NCI-H2227 treated with DMSO at 0.1 percent for 48 hours (cell line): Measurements from ENCODE around the gene BABAM1.
"Not testable (repeated sequence)": the region's sequence is repeated elsewhere in the genome, so short reads cannot be mapped to it uniquely, and the experiment has no call there.

Source experiments
- DNase-seq: peaks from one replicate; lab custom pipeline; 2025; lab: John Stamatoyannopoulos, UW

The BABAM1 gene

GRCh38 chr19:17274892-17275291, 7.6 kb downstream of the BABAM1 start:
- DNase-seq = not testable (repeated sequence)

GRCh38 chr19:17275441-17276175, 8.4 kb downstream of the BABAM1 start:
- DNase-seq = no peak

GRCh38 chr19:17279436-17279835, 12.2 kb downstream of the BABAM1 start:
- no peak for DNase-seq

DNA sequence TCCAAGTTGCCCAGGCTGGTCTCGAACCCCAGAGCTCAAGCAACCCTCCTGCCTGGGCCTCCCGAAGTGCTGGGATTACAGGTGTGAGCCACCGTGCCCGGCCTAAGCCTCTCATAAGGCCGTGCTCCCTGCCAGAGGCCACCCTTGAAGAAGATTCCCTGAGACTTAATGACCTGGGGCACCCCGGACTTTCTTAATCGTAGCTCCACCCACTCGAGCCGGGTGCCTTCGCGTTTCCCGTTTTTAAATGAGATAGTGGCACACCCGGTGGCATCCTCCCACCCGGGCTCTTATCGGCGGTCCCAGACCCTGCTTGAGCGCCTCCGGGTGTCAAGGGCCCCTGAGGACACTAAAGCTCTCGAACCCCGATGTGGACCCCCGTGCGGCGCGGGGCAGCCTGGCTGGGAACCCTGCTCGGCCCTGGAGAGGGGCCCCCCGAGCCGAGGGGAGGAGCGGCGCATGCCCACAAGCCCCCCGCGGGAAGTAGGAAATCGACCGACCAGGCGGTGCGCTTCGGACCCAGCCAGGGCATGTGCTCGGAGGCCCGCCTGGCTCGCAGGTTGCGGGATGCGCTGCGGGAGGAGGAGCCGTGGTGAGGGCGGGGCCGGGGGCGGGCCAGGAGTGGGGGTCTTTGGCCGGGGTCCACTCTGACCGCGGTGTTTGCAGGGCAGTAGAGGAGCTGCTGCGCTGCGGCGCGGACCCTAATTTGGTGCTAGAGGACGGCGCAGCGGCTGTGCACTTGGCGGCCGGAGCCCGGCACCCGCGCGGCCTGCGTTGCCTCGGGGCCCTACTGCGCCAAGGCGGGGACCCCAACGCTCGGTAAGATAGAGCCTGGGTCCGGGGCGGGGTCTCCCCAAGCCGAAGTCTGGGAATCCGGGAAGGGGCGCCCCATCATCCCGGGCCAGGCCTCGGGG, 14.4 kb downstream of the BABAM1 start, which contains the start of gene ANKLE1:
Gene ANKLE1 (plus strand): TSS at position 511 of the 914 bp plus-strand sequence. CDS start 20 bp downstream, at position 531.
- DNase-seq = peak; percentile 6

- DNase-seq = peak; percentile 31
Observed at GRCh38 chr19:17282488-17283125, 15.4 kb downstream of the BABAM1 start.

DNA sequence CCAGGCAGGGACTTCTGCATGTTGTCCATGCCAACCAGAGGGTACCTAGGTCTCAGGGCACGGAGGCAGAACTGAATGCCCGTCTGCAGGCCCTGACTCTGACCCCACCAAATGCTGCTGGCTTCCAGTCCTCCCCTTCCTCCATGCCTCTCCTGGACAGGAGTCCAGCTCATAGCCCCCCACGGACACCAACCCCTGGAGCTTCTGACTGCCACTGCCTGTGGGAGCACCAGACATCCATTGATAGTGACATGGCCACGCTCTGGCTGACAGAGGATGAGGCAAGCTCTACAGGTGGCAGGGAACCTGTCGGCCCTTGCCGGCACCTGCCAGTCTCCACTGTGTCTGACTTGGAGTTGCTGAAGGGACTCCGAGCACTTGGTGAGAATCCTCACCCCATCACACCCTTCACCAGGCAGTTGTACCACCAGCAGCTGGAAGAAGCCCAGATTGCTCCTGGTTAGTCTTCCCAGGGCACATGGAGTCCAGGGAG, 16.3 kb downstream of the BABAM1 start:
- no peak for DNase-seq

- DNase-seq = no peak
Observed at GRCh38 chr19:17285415-17286135, 18.3 kb downstream of the BABAM1 start.

DNA sequence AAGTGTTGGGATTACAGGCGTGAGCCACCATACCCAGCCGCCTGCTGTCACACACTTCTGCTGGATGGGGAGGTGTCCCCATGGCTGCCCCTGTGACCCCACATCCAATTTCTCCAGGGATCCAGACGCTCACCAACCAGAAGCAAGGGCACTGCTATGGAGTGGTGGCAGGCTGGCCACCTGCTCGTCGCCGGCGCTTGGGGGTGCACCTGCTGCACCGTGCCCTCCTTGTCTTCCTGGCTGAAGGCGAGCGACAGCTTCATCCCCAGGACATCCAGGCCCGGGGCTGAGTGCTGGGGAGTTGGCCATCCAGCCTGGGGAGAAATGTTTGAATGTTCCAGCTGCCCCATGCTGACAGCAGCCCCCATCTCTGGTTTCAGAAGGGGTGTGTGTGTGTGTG, 19.0 kb downstream of the BABAM1 start:
- DNase-seq = no peak

DNA sequence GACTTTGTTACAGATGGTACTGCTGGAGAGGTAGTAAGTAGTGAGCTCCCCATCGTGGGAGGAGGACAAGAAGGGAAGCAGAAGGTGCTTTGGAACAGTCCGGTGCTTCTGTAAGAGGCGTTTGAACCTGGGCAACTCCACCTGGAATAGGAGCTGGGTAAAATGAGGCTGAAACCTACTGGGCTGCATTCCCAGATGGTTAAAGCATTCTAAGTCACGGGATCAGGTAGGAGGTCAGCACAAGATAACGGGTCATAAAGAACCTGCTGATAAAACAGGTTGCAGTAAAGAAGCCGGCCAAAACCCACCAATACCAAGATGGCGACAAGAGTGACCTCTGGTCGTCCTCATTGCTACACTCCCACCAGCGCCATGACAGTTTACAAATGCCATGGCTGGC, 19.5 kb downstream of the BABAM1 start:
- DNase-seq = no peak

DNA sequence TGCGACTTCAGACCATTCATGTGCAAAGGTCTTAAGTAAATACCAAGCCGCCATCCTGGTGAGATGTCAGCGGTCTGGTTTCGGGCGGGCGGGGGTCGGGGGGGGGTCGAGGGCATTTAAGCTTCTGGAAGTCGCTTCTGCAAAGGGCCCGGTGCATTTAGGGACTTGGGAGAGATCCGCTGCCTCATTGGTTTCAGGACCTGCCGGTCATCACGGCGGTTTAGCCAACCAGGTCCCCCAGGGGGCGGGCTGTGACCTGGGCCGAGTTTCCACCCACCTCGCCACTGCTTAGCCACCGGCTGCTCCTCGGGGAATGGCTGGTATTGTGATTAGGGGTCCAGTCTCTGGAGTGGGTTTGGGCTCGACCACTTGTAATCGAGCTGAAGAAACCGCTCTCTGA, 22.2 kb downstream of the BABAM1 start:
- DNase-seq = peak; percentile 5

DNA sequence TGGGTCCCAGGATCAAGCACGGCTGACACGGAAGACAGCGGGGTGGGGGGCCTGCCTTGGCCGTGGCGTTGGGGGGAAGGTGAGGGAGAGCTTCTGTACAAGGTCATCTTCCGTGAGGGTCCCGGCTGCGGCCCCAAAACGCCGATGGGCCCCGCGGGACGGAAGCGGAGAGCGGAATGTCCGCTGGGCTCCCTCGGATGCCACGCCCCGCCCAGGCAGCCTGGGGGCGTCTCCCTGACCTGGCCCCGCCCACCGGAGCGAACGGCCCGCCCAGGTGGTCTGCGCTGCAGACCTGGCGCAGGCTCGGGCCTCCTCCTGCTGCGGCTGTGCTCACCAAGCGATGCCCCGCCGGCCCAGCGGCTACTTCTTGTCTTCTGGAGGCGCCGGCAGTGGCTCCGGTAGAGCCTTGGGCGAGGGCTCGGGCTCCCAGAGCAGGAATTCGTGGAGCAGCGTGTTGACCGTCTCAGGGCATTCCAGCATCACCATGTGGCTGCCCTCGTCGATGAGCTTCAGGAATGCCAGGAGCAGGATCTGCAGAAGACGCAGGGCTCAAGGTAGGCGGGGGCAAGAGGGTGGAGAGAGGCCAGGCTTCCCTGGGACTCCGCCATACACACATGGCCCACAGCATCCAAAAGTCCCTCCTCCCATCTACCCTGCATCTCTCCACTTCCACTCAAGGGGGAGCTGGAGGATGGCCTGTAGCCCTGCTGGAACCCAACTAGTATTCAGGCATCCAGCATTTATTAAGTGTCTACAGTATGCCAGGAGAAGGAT, 25.2 kb downstream of the BABAM1 start:
- DNase-seq = no peak

- no peak for DNase-seq
Observed at GRCh38 chr19:17293605-17294004, 26.4 kb downstream of the BABAM1 start.

GRCh38 chr19:17294051-17294891, 27.0 kb downstream of the BABAM1 start:
- DNase-seq = no peak

GRCh38 chr19:17295551-17295950, 28.3 kb downstream of the BABAM1 start:
- DNase-seq = not testable (repeated sequence)

DNA sequence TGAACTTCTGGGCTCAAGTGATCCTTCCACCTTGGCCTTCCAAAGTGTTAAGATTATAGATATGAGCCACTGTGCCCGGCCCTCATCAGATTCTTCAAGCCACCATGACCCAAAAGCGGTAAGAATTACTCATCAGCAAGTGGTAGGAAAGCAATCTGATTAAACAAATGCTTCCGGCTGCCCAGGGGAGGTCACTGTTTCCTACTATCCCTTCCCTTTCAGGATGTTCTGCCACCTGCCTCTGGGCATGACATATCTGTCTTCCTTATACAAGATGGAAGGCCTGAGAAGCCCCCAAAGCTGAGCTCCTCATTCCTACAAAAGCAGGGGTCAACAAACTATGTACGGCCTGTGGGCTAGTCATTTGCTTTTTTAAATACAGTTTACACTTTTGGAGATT, 29.0 kb downstream of the BABAM1 start:
- no peak for DNase-seq

GRCh38 chr19:17296976-17297375, 29.7 kb downstream of the BABAM1 start:
- no peak for DNase-seq

DNA sequence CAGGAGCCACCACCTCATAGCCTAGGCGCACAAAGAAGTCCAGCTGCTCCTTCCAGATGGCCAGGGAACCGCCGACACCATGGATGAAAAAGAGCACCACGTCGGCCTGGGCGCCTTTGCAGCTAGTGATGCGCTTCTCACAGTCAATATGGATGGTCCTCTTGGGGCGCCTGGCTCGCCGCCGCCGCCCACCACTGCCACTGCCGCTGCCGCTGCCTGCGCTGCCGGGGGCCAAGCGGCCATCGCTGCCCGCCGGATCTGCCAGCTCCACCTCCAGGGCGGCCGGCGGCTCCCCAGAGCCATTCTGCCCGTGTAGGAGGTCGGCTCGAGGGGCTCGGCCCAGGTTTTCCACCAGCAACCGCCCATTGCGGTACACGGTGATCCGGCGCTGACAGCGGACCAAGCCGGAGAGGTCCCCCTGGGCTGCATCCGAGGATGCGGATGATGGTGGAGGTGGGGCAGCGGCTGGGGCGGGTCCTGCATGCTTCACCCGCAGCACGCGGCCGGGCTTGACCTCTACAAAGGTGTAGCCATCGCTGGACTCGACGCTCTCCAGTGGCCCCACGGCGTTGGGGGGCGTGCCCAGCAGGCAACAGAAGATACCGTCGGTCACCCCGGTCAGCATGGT, 33.9 kb downstream of the BABAM1 start:
- DNase-seq = no peak

DNA sequence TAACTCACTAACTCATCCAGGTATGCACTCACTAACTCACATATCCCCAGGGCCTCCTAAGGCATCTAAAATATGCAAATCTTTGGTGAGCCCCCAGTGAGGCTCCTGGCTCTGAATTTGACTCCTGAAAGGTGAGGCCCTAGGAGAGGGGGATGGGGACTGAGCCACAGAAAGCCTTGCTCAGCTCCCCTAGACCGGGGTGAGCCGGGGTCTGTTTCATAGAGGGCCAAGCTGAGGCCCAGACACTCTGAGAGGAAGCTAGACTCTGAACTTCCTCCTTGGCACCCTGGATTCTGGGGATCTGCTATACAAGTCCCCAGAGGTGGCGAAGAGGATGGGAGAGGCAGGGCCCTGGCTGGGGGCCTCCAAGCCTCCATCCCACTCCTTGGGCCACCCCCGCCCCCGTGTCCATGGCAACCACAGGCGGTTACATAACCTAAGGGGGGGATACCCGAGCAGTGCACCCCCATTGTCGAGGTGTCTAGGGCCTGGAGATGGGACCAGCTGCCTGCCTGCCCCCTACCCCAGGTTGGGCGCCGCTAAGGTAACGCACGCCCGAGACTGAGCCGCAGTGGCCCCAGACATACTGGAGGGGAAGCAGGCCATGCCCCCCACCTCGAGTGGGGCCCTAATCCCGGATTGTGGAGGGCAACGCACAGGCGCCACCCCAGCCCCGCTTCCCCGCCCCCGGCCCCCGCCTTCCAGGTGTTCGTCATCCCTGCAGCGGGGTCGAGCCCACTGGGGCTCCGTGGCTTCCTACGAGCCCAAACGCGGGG, 35.3 kb downstream of the BABAM1 start:
- DNase-seq = no peak
